Activated effector memory CD4-positive, alpha-beta T cell treated with Interleukin-2 at 50 U/mL for 16 hours (primary cell): ENCODE data around the gene IGFBP2.

ENCODE experiments used
- DNase-seq: peaks from one replicate; pipeline ENCODE4 v3.0.0-alpha.2; 2020

Gene IGFBP2

GRCh38 chr2:216644842-216645635 lies 11.8 kb downstream of the IGFBP2 start:
- DNase-seq = no peak

GRCh38 chr2:216645636-216645950 lies 12.4 kb downstream of the IGFBP2 start:
- no peak for DNase-seq

- DNase-seq = no peak
These were observed 12.9 kb downstream of the IGFBP2 start for GRCh38 chr2:216646116-216646515.

DNA sequence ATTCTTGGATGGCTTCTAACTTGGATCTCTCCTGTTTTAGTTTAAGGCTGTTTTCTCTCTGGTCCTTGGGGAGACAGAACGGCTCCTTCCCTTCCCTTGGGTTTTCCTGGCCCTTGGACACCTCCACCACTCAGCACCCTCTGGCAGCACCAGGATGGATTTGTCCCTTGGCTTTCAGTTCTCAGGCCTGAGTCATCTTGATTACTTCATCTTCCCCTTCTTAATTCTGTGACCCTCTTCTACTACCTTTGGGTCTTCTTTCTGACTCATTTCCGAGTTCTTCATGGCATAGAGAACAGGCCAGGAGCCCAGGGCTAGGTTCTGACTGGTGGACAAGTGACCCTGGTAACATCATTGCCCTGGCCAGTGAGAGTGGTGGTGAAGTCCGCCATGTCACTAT lies 14.9 kb downstream of the IGFBP2 start:
- no peak for DNase-seq

DNA sequence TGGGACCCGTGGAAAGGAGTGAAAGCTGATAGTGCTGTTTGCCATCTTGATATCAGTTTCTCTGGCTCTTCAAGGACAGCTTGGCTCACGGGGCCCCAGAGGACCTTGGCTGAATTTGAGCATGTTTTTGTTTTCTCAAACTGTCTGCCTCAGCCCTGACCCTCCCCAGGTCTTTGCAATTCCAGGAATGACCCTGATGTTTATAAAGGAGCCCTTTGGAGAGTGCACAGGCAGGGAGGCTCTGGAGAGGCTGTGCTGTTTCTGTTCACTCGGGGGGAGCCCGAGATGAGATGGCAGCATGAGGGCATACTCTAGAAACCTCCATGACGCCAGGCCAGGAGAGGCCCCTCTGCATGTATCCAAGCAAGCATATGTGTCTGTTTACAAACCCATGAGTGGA lies 16.4 kb downstream of the IGFBP2 start:
- no peak for DNase-seq

DNA sequence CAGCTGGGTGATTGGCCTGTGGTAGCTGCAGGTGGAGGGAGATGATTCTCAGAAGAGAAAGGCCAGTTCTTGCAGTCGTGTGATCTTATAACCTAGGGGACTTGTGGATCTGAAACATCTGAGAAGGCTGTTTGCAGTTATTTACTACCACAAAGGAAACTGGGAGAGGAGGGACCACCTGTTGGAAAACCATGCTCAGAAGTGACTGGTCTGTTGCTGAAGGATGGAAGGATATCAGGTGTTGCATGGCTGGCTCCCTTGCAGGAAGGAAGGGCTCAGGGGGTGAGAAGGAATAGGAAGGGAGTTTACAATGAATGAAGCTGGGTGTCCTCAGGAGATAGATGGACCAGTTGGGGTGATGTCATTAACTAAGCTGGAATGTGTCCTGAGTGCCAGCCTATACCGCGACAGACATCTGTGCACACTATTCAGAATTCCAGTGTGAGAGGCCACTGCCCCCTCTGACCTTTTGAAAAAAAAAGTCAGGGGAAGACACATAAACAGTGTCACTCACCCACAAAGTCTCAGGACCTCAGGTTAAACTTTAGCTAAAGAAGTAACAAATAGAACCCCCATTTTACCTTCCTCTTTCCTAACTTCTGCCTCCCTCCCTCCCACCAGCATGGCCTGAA lies 17.5 kb downstream of the IGFBP2 start:
- DNase-seq = no peak

DNA sequence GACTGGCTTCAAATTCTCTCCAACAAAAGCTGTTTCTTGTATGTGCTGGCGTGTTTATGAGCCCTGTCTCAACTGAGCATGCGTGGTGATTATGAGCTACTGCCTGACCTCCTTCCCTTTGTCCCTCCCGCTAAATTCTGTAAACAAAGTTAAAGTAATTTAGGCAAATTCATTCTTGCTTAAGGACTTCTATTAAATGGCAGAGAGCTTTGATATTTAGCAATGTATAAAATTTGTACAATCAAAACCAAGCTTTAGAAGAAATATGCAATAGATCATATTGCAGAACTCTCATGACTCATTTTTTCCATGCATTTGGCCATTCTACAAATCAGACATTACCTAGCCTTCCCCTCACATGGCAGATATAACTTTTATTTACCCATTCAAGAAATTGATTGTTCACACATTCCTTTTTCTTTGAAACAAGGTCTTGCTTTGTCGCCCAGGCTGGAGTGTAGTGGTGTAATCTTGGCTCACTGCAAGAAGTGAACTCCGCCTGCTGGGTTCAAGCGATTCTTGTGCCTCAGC lies 18.2 kb downstream of the IGFBP2 start:
- DNase-seq = no peak

GRCh38 chr2:216652566-216652965 lies 19.3 kb downstream of the IGFBP2 start:
- no peak for DNase-seq

- DNase-seq = no peak
These were observed 20.0 kb downstream of the IGFBP2 start for GRCh38 chr2:216653093-216653799.

GRCh38 chr2:216653931-216654365 lies 20.7 kb downstream of the IGFBP2 start:
- DNase-seq = no peak

DNA sequence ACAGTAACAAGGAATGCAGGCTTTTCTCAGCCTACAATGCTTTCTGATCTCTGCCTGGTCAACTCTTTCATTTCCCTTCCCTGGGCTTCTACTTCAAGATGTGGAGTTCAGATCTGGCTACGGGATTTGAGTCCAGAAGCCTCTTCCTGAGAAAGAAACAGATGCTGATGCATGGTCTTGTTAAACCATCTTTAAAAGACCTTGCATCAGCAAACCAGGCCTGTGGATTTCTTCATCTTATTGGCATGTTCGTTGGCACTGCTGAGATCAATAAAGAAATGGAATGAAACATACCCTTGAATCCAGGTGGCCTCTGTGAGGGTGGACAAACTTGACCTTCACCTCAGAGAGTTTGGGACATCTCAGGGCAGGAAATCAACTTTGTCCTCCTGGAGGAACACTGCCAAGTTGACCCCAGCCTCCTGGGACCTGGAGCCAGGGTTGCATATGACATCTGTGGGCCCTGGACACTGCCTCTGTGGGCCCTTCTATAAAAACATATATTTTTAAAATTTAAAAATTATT lies 21.4 kb downstream of the IGFBP2 start:
- DNase-seq = no peak

DNA sequence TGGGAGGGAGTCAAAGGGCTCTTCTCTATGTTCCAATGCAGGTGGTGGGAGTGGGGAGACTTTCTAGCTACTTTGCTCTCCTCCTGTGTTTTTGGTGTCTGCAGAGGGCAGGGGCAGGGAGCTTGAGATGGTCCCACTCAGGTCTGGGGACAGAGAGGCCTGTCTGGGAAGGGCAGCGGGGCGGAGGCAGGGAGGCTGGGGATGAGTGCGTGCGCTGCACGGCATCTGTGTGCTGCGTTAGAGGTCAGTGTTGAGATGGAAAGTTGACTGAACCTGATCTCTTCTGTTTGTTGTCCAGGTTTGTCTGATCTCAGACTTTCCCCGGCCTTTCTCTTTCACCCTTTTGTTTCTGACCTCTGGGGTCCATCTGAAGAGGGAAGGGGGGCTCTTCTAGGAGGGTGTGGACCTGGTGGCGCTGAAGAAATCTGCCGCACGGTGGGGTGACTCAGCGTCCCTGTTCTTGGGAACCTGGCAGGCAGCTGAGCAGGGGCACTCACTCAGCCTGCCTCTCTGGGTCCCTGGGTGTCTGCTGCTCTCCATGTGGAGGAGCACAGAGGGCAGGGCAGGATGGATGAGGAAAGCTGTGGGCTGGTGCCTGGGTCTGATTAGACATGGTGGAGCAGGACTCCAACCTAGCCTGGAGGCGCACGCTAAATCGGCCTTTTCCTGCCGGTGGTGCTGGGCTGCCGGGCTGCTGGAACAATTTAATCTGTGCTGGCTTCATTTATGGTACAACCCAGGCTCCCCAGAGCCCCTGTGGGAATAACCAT lies 24.1 kb downstream of the IGFBP2 start:
- DNase-seq = no peak

GRCh38 chr2:216657980-216658379 lies 24.8 kb downstream of the IGFBP2 start:
- no peak for DNase-seq

DNA sequence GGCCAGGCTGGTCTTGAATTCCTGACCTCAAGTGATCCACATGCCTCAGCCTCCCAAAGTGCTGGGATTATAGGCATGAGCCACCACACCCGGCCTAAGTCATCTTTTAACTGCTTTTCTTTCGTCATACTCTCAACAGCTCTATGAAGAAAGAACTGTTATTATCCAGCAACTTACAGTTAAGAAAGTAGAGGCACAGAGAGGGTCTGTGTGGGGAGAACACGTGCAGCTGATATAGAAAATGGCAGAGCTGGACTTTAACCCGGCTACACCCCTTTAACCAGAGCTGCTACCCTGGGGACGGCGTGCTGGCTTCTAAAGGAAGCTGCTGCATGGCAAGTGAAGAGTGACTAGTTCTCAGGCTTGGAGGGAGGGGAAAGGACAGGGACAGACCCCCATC lies 25.5 kb downstream of the IGFBP2 start:
- no peak for DNase-seq

DNA sequence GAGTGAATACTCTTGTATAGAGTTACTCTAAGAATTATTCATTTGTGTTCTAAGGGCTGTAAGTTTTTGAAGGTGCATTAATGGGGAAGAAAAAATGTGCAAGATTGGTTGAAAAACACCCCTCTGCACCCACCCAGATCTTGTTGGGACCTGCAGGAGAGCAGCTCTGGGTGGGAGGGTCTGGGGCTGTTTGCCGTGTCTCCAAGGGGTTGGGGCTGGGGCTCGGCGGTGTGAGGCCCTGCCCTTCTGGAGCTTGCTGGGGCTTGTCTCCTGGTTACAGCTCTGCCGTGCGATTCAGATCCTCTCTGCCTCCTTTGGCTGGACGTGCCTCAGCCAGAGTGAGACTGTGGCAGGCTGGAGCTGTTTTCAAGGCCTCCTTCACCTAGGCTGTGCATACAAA lies 26.1 kb downstream of the IGFBP2 start:
- no peak for DNase-seq

- DNase-seq = no peak
These were observed 27.3 kb downstream of the IGFBP2 start for GRCh38 chr2:216660496-216660895.

- DNase-seq = no peak
These were observed 27.8 kb downstream of the IGFBP2 start for GRCh38 chr2:216661051-216661450.

DNA sequence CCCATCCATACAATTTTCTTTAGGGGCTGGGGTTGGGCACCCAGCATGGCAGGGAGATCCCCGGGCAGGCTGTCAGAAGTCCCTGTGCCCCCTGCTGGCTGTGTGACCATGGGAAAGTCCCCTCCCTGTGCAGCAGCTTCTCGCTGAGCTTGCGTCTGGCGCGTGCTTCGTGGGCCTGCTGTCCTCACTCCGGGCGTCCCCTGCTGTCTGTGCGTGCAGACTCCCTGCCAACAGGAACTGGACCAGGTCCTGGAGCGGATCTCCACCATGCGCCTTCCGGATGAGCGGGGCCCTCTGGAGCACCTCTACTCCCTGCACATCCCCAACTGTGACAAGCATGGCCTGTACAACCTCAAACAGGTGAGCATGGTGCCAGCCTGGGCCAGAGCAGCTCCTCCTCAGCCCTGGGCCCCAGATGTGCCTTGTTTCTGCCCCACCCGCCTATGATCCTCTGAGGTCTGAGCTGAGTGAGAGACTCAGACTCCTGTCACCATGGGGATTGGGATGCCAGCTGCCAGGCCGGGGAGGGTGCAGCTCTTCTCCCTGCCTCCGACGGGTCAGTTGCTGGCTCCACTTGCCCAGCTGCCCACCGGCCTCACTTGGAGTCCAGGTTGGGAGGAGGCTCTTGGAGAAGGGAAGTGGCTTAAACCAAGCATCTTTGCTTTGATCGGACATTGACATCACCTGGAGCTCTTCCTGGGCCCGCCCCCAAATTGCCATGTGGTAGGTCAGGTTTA lies 28.6 kb downstream of the IGFBP2 start:
- no peak for DNase-seq

DNA sequence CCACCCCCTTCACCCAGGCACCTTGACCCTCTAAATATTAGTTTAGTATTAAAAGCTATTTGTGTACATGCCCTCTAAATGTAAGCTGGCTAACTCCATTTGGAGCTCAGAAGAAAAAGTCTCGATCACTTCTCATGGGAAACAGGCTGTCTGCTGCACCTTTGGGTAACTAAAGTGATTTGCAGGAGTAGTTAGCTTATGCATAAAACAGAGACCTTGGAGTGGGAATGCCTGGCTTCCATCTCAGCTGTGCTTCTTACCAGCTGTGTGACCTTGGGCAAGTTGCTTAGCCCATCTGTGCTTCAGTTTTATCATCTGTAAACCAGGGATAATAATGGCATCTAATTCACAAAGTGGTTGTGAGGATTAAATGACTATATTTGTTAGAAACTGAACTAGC lies 29.9 kb downstream of the IGFBP2 start:
- DNase-seq = no peak

GRCh38 chr2:216663846-216664245 lies 30.6 kb downstream of the IGFBP2 start:
- no peak for DNase-seq

- DNase-seq = no peak
These were observed 31.4 kb downstream of the IGFBP2 start for GRCh38 chr2:216664593-216665034.

DNA sequence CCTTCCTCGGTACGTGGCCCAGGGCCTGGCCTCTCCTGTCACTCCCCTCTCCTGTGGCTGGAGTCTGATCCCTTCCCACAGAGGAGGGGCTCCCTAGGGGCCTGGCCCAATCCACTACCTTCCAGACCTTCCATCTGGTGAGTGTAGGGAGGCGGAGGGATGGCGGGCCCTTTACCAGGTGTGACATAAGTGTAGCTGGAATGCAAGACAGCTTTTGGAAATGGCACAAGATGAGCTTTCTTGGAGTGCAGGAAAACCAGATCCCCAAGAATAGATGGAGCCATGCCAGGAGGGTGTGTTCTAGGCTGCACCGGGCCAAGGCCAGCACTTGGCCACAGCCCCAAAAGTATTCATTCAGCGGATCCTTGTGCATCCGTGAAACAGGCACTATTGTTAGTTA lies 32.0 kb downstream of the IGFBP2 start:
- no peak for DNase-seq
